H1 (cell line): ENCODE results near the gene ARHGAP28. TPM values are rescaled to one million over a fixed set of nuclear protein-coding genes. Genes with fewer than 3 reads are reported as not detected.

Experiments
- CTCF ChIA-PET: fragments of 300-600 bp; sonication (Branson Sonifier 250); formaldehyde crosslinking; loops from one replicate; lab custom pipeline; 2021; ENCODE audit not compliant: partially characterized antibody; lab: Charles Lee
- POLR2A ChIA-PET: fragments of 300-600 bp; sonication (Branson Sonifier 250); formaldehyde crosslinking; loops from one replicate; lab custom pipeline; 2021; ENCODE audit warnings: inconsistent platforms; ENCODE audit not compliant: partially characterized antibody; lab: Charles Lee
- DNase-seq, 2 experiments: peaks; one replicate each; pipeline versions ENCODE4 v3.0.0 to v3.0.0-alpha.2; 2010 to 2022; ENCODE audit warnings: low spot score in 2 of 2, low read depth in 1 of 2, mixed read lengths in 1 of 2
- FAIRE-seq: peaks from 2 replicates; lab custom pipeline; 2011; peaks lifted over from hg19 to GRCh38; lab: Jason Lieb, UNC
- H2AFZ ChIP-seq: 2 replicates; pipeline ENCODE4 v1.8.1; 2012; ENCODE audit warnings: low read length, inconsistent platforms
- H2AK5ac ChIP-seq: 2 replicates; pipeline ENCODE4 v1.6.1; 2013; ENCODE audit warnings: low read depth, low read length
- H2BK120ac ChIP-seq: replicated peaks from 2 replicates; pipeline ENCODE3; 2013; ENCODE audit warnings: low read depth, low read length, inconsistent platforms
- H2BK12ac ChIP-seq: 2 replicates; pipeline ENCODE4 v1.6.1; 2013; ENCODE audit warnings: low read depth, low read length
- H2BK15ac ChIP-seq: 2 replicates; pipeline ENCODE4 v1.6.1; 2013; ENCODE audit warnings: low read length
- H2BK20ac ChIP-seq: 2 replicates; pipeline ENCODE4 v1.6.1; 2013; ENCODE audit warnings: low read length
- H2BK5ac ChIP-seq: 2 replicates; pipeline ENCODE4 v1.6.1; 2013; ENCODE audit warnings: low read depth, low read length
- H3K14ac ChIP-seq: 2 replicates; pipeline ENCODE4 v1.6.1; 2013; ENCODE audit warnings: inconsistent platforms; ENCODE audit not compliant: insufficient read length
- H3K18ac ChIP-seq: 2 replicates; pipeline ENCODE4 v1.6.1; 2013; ENCODE audit warnings: low read length; ENCODE audit errors: extremely low read depth
- H3K23ac ChIP-seq: 2 replicates; pipeline ENCODE4 v1.6.1; 2013; ENCODE audit warnings: inconsistent platforms; ENCODE audit not compliant: insufficient read length
- H3K23me2 ChIP-seq: 2 replicates; pipeline ENCODE4 v1.6.1; 2013; ENCODE audit warnings: low read depth, low read length
- H3K27ac ChIP-seq: 2 replicates; pipeline ENCODE4 v1.6.1; 2011; ENCODE audit warnings: low read depth, low read length, inconsistent platforms
- H3K27me3 ChIP-seq, 4 experiments: replicated peaks in 1 of 4; 1 replicate in 1 of 4; 2 replicates in 3 of 4; pipeline versions ENCODE4 v1.6.1 to v1.8.1; 2011 to 2013; ENCODE audit warnings: low read length in 3 of 4, mild to moderate bottlenecking in 3 of 4, inconsistent platforms in 2 of 4, mixed read lengths in 2 of 4, moderate library complexity in 1 of 4; ENCODE audit not compliant: control insufficient read depth in 3 of 4, insufficient read depth in 3 of 4; ENCODE audit errors: extremely low read depth in 1 of 4
- H3K36me3 ChIP-seq, 4 experiments: 2 replicates each; pipeline versions ENCODE4 v1.6.1 to v1.8.1; 2011 to 2013; ENCODE audit warnings: mild to moderate bottlenecking in 4 of 4, low read length in 3 of 4, moderate library complexity in 2 of 4, control low read depth in 1 of 4, inconsistent platforms in 1 of 4; ENCODE audit not compliant: insufficient read depth in 4 of 4, control insufficient read depth in 2 of 4
- H3K4ac ChIP-seq: replicated peaks from 2 replicates; pipeline ENCODE3; 2013; ENCODE audit warnings: low read length, low read depth, mixed read lengths, inconsistent platforms; ENCODE audit not compliant: insufficient read length
- H3K4me1 ChIP-seq, 4 experiments: replicated peaks in 1 of 4; 1 replicate in 1 of 4; 2 replicates in 3 of 4; pipeline versions ENCODE4 v1.6.1 to v1.8.1; 2011 to 2013; ENCODE audit warnings: low read length in 3 of 4, inconsistent platforms in 2 of 4, mixed read lengths in 1 of 4; ENCODE audit not compliant: insufficient read depth in 4 of 4, control insufficient read depth in 3 of 4
- H3K4me2 ChIP-seq, 2 experiments: 2 replicates each; pipeline versions ENCODE4 v1.6.1 to v1.8.1; 2011 to 2013; ENCODE audit warnings: low read depth in 2 of 2, low read length in 2 of 2, control low read depth in 1 of 2, inconsistent platforms in 1 of 2, mild to moderate bottlenecking in 1 of 2; ENCODE audit not compliant: insufficient read depth in 1 of 2
- H3K4me3 ChIP-seq, 4 experiments: fragments of 200-600, 300-600 bp in 1 of 4; sonication (generic), shearing (Covaris generic), sonication (Bioruptor Twin) in 1 of 4; 2 replicates each; pipeline versions ENCODE4 v1.5.1 to v1.8.1; 2011 to 2016; ENCODE audit warnings: low read length in 4 of 4, low read depth in 3 of 4, control low read depth in 2 of 4, inconsistent platforms in 2 of 4, mild to moderate bottlenecking in 2 of 4, mixed read lengths in 1 of 4, moderate library complexity in 1 of 4; ENCODE audit not compliant: insufficient read depth in 2 of 4; ENCODE audit errors: extremely low read depth in 1 of 4
- H3K56ac ChIP-seq: replicated peaks from 2 replicates; pipeline ENCODE3; 2013; ENCODE audit warnings: low read depth, mild to moderate bottlenecking, mixed read lengths, low read length, inconsistent platforms; ENCODE audit not compliant: insufficient read length
- H3K79me1 ChIP-seq: 2 replicates; pipeline ENCODE4 v1.6.1; 2013; ENCODE audit warnings: low read depth, low read length, control low read depth
- H3K79me2 ChIP-seq, 2 experiments: 2 replicates each; pipeline versions ENCODE4 v1.6.1 to v1.8.1; 2012 to 2013; ENCODE audit warnings: low read length in 2 of 2, mild to moderate bottlenecking in 2 of 2, inconsistent platforms in 1 of 2; ENCODE audit not compliant: insufficient read depth in 2 of 2, control insufficient read depth in 1 of 2
- H3K9ac ChIP-seq, 4 experiments: replicated peaks in 1 of 4; 1 replicate in 1 of 4; 2 replicates in 3 of 4; pipeline versions ENCODE4 v1.6.1 to v1.8.1; 2011 to 2013; ENCODE audit warnings: low read depth in 3 of 4, low read length in 3 of 4, control low read depth in 2 of 4, mild to moderate bottlenecking in 2 of 4, moderate library complexity in 2 of 4, inconsistent platforms in 1 of 4; ENCODE audit errors: extremely low read depth in 1 of 4
- H3K9me3 ChIP-seq, 2 experiments: 2 replicates each; pipeline versions ENCODE4 v1.6.1 to v1.8.1; 2012 to 2013; ENCODE audit warnings: mild to moderate bottlenecking in 2 of 2, moderate library complexity in 2 of 2, control low read depth in 1 of 2, inconsistent platforms in 1 of 2, low read depth in 1 of 2, low read length in 1 of 2, mixed read lengths in 1 of 2; ENCODE audit not compliant: insufficient read depth in 2 of 2
- H4K20me1 ChIP-seq, 2 experiments: replicated peaks in 1 of 2; 2 replicates each; pipeline versions ENCODE3 to v1.8.1; 2011 to 2013; ENCODE audit warnings: inconsistent platforms in 2 of 2, low read length in 2 of 2, mild to moderate bottlenecking in 1 of 2; ENCODE audit not compliant: insufficient read depth in 2 of 2, control insufficient read depth in 1 of 2
- H4K5ac ChIP-seq: 2 replicates; pipeline ENCODE4 v1.6.1; 2013; ENCODE audit warnings: low read length, low read depth, mixed read lengths, inconsistent platforms; ENCODE audit not compliant: insufficient read length
- H4K8ac ChIP-seq: 2 replicates; pipeline ENCODE4 v1.8.0; 2013; ENCODE audit warnings: mild to moderate bottlenecking, moderate library complexity, low read length, inconsistent platforms; ENCODE audit not compliant: insufficient read depth; ENCODE audit errors: extremely low read depth
- H4K91ac ChIP-seq: replicated peaks from 2 replicates; pipeline ENCODE3; 2013; ENCODE audit warnings: low read length, mixed read lengths, inconsistent platforms; ENCODE audit not compliant: insufficient read length
- CTBP2 ChIP-seq: IDR thresholded peaks from 2 replicates; pipeline ENCODE4 v1.7.0; 2011; ENCODE audit warnings: borderline replicate concordance, mild to moderate bottlenecking, moderate library complexity, mixed read lengths, low read length; ENCODE audit not compliant: insufficient read depth, insufficient read length
- MAFK ChIP-seq: IDR thresholded peaks from 2 replicates; pipeline ENCODE4 v1.6.1; 2012; ENCODE audit warnings: low read depth, mild to moderate bottlenecking, improper control_type of control experiment, low read length
- PHF8 ChIP-seq: fragments of 200-600 bp; sonication (generic); conservative IDR thresholded peaks from 2 replicates; pipeline ENCODE4 v1.7.1; 2012; ENCODE audit warnings: low read depth, mild to moderate bottlenecking, inconsistent platforms, low read length, moderate library complexity
- RNF2 ChIP-seq: fragments of 200-900, 300-1000 bp; sonication (generic); IDR thresholded peaks from 2 replicates; pipeline ENCODE4 v1.7.1; 2016; ENCODE audit warnings: borderline replicate concordance, low read depth, mild to moderate bottlenecking, antibody characterized with exemption, low read length; ENCODE audit not compliant: poor library complexity, severe bottlenecking; ENCODE audit errors: missing control alignments
- SP1 ChIP-seq: IDR thresholded peaks from 2 replicates; pipeline ENCODE4 v1.6.1; 2011; ENCODE audit warnings: low read depth, low read length
- SP2 ChIP-seq: IDR thresholded peaks from 2 replicates; pipeline ENCODE4 v1.6.1; 2012; ENCODE audit warnings: mild to moderate bottlenecking, low read length, inconsistent platforms
- SUZ12 ChIP-seq: fragments of 200-600 bp; sonication (generic); IDR thresholded peaks from 2 replicates; pipeline ENCODE4 v1.6.1; 2012; ENCODE audit warnings: mild to moderate bottlenecking, inconsistent platforms, low read length, moderate library complexity, mixed read lengths
- TAF7 ChIP-seq: optimal IDR thresholded peaks from 2 replicates; pipeline ENCODE3; 2011; ENCODE audit warnings: low read depth, mild to moderate bottlenecking, inconsistent platforms, low read length, moderate library complexity, borderline replicate concordance
- WGBS, 2 experiments: shearing (Covaris generic) in 1 of 2; methylation state at CpG; one replicate each; pipeline versions ENCODE4 v1.1.6 to v1.1.7; 2013 to 2015; ENCODE audit warnings: low lambda C conversion rate in 2 of 2, mixed read lengths in 2 of 2, inconsistent platforms in 1 of 2, low coverage in 1 of 2, missing lambda C conversion rate in 1 of 2; ENCODE audit not compliant: insufficient replicate concordance in 2 of 2, insufficient coverage in 1 of 2, insufficient read length in 1 of 2; ENCODE audit errors: extremely low coverage in 1 of 2, missing lambda C conversion rate in 1 of 2; 5-methylcytosine and 5-hydroxymethylcytosine counted together
- polyA plus RNA-seq, 7 experiments: library from polyadenylated mRNA; depleted of rRNA in 3 of 7; stranded (reverse) in 5 of 7; unstranded in 2 of 7; fragments of >200 nt in 5 of 7; fragments of 200-250 nt in 2 of 7; gene quantifications; 1 replicate in 5 of 7; 2 replicates in 1 of 7; 4 replicates in 1 of 7; pipeline versions ENCODE4 v1.2.1 to v1.2.3, GENCODE V29; 2011 to 2013; ENCODE audit warnings: missing spikeins in 2 of 7, mixed read lengths in 2 of 7
- total RNA-seq: library from RNA; stranded (reverse); fragmentation: NEBNext Ultra II Directional; extraction: Animal tissue kit (Norgen Biotek cat#: 25700); gene quantifications from 2 replicates; pipeline ENCODE4 v1.2.1, GENCODE V29; 2021

ARHGAP28 gene
- total and polyA plus RNA-seq, 2 of the 8 experiments (the other 6 are each of a cell fraction or from before 2014, with no cell fraction given) = 2.9 to 14.4 TPM

- H2BK15ac ChIP-seq = no peak overlapping the region
- H3K23me2 ChIP-seq = no peaks in the 10 kb centered on the region
- POLR2A ChIA-PET = interaction anchor here (2.1 kb wide), 1 partner anchor 10 kb away, joined by 10 read pairs; no protein-coding TSS in a partner anchor
- no peak overlapping the region for H3K14ac ChIP-seq
- H3K36me3 ChIP-seq = no peaks in the 10 kb centered on the region
- CTCF ChIA-PET = interaction anchor here (0.8 to 4.1 kb wide), 5 partner anchors 10 to 219 kb away, joined by 3 to 23 read pairs (median 5); partner anchors contain the start of gene ARHGAP28
- H3K27ac ChIP-seq = no peak overlapping the region
- H3K18ac ChIP-seq = no peak overlapping the region
- H2BK20ac ChIP-seq = no peak overlapping the region
- no peak overlapping the region for H3K4me3 ChIP-seq
- no peak overlapping the region for H2AK5ac ChIP-seq
- H3K79me2 ChIP-seq = no peaks in the 10 kb centered on the region
- peaks cover 0 to 9% (median 3%) of the 10 kb centered on the region in 4 experiments; a peak in 3 of 7 replicates for H3K4me1 ChIP-seq
- H4K91ac ChIP-seq = no peak overlapping the region
- H3K23ac ChIP-seq = no peak overlapping the region
- no peak overlapping the region for H2BK120ac ChIP-seq
- no peaks in the 10 kb centered on the region for H4K20me1 ChIP-seq
- H3K79me1 ChIP-seq = no peaks in the 10 kb centered on the region
- no peak overlapping the region for H3K4ac ChIP-seq
- no peak overlapping the region for H4K8ac ChIP-seq
- no peak overlapping the region for H4K5ac ChIP-seq
- no peaks in the 10 kb centered on the region for H3K9me3 ChIP-seq
- no peak overlapping the region for H2AFZ ChIP-seq
- no peak overlapping the region for H3K4me2 ChIP-seq
- H3K9ac ChIP-seq = no peak overlapping the region
- no peak overlapping the region for H3K56ac ChIP-seq
- FAIRE-seq (no peak), DNase-seq (no peak)
- no peak overlapping the region for H2BK12ac ChIP-seq
- 90% methylated on average over 2 of the region's 2 CpGs; no CpG with 5 or more reads in 1 of the 2 experiments for WGBS, 2 experiments
- no peak overlapping the region for H2BK5ac ChIP-seq
- H3K27me3 ChIP-seq = no peaks in the 10 kb centered on the region
- TF ChIP-seq MAFK (no peak), RNF2 (no peak), PHF8 (no peak), CTBP2 (no peak), TAF7 (no peak), SP1 (no peak), SUZ12 (no peak), SP2 (no peak)
These were observed 12.3 kb downstream of the ARHGAP28 start for GRCh38 chr18:6741786-6742185.
